Stimulated activated CD8-positive, alpha-beta memory T cell treated with anti-CD3 and anti-CD28 coated beads, Interleukin-15, amount 100 ng/mL, for 48 hours (primary cell): Measurements from ENCODE around the gene ATAD3A.

Experiments
- DNase-seq, 2 donors: peaks; one replicate each; pipeline ENCODE4 v3.0.0-alpha.2; 2020; ENCODE audit warnings: low read depth in 2 of 2

The ATAD3A gene

GRCh38 chr1:1582585-1583346 is 70.8 kb downstream of the ATAD3A start:
- no peak for DNase-seq

DNA sequence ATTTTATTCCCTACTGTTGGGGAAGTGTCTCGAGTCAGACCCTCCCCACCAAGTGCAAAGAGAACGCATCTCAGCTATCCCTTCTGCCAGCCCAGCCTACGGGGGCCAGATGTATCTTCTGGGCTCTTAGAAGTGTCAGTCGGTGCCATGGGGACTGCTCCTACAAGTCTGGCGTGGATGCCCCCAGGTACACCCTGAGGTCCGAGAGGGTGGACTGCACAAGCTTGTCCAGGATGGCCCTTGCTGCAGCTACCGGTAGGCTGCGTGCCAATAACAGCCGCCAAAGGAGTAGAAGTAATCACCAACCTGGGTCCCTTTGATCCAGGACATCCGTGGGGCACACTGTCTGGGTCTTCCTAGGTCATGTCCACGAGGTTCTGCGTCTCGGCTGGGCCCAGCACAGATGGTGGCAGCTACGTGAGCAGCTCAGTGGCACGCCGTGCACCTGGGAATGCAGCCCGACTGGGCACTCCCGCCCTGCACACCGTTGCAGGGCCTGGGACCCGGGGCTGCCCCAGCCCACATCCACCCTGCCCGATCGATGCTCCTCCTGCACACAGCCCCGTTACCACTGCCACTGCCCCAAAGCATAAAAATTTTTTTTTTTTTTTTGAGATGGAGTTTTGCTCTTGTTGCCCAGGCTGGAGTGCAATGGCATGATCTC is 71.5 kb downstream of the ATAD3A start:
- DNase-seq = no peak
